HepG2 (cell line): Measurements from ENCODE around the gene CACNA2D3. TPM values are rescaled to one million over a fixed set of nuclear protein-coding genes. Genes with fewer than 3 reads are reported as not detected.

ENCODE experiments used
- ATAC-seq: fragments of 200-7000 bp; cut with Tn5 transposase; 3 replicates; pipeline ENCODE4 v1.9.1; 2020; ENCODE audit warnings: mild to moderate bottlenecking, moderate library complexity
- BruUV-seq: library from RNA; stranded (reverse); fragments of 400-500 nt; replicated peaks from 2 replicates; lab custom pipeline; 2021; lab: Mats Ljungman, UMichigan
- CTCF ChIA-PET: fragments of 300-600 bp; formaldehyde crosslinking; extraction: SDS; loops from one replicate; lab custom pipeline; 2021; ENCODE audit warnings: low total read pairs, inconsistent platforms, low intra/inter-chr PET ratio; lab: Yijun Ruan, JAX
- POLR2A ChIA-PET: fragments of 350-600 bp; sonication (Branson Sonifier 250); formaldehyde crosslinking; loops from one replicate; lab custom pipeline; 2020; ENCODE audit warnings: antibody characterized with exemption, inconsistent platforms; lab: Yijun Ruan, JAX
- DNase-seq: peaks from one replicate; pipeline ENCODE4 v3.0.0-alpha.2; 2015; ENCODE audit warnings: low spot score
- FAIRE-seq: peaks from 3 replicates; lab custom pipeline; 2011; peaks lifted over from hg19 to GRCh38; lab: Jason Lieb, UNC
- H2AFZ ChIP-seq: one replicate; pipeline ENCODE4 v1.6.1; 2011; ENCODE audit warnings: low read length, inconsistent platforms
- H3K27ac ChIP-seq: fragments of 300-600 bp; 3 replicates; pipeline ENCODE4 v1.8.0; 2011; ENCODE audit warnings: mixed run types, mild to moderate bottlenecking, mixed read lengths, low read length, inconsistent platforms; ENCODE audit not compliant: insufficient read depth; ENCODE audit errors: extremely low read length
- H3K27me3 ChIP-seq, 2 experiments: fragments of 200-600 bp in 1 of 2; 2 replicates in 1 of 2; 3 replicates in 1 of 2; pipeline versions ENCODE4 v1.6.0 to v1.8.0; 2011; ENCODE audit warnings: low read length in 2 of 2, mild to moderate bottlenecking in 2 of 2, moderate library complexity in 2 of 2, inconsistent platforms in 1 of 2; ENCODE audit not compliant: insufficient read depth in 2 of 2, control insufficient read depth in 1 of 2
- H3K36me3 ChIP-seq, 2 experiments: fragments of 200-600 bp in 1 of 2; replicated peaks in 1 of 2; 2 replicates in 1 of 2; 3 replicates in 1 of 2; pipeline versions ENCODE4 v1.5.1 to v1.8.0; 2011; ENCODE audit warnings: low read length in 2 of 2, inconsistent platforms in 1 of 2; ENCODE audit not compliant: insufficient read depth in 2 of 2, control insufficient read depth in 1 of 2
- H3K4me1 ChIP-seq: 2 replicates; pipeline ENCODE4 v1.5.1; 2012; ENCODE audit warnings: low read length, inconsistent platforms; ENCODE audit not compliant: insufficient read depth
- H3K4me2 ChIP-seq: 2 replicates; pipeline ENCODE4 v1.6.0; 2011; ENCODE audit warnings: low read depth, low read length, inconsistent platforms
- H3K4me3 ChIP-seq, 3 experiments: fragments of 200-600 bp in 1 of 3; sonication (generic), shearing (Covaris generic) in 1 of 3; replicated peaks in 1 of 3; 2 replicates each; pipeline ENCODE4 v1.5.1; 2011 to 2016; ENCODE audit warnings: low read length in 3 of 3, inconsistent platforms in 2 of 3, low read depth in 2 of 3, mild to moderate bottlenecking in 2 of 3, control low read depth in 1 of 3, mixed read lengths in 1 of 3; ENCODE audit not compliant: insufficient read depth in 1 of 3
- H3K79me2 ChIP-seq: one replicate; pipeline ENCODE4 v1.6.1; 2011; ENCODE audit warnings: low read length, inconsistent platforms; ENCODE audit not compliant: insufficient read depth
- H3K9ac ChIP-seq: 2 replicates; pipeline ENCODE4 v1.6.0; 2011; ENCODE audit warnings: mild to moderate bottlenecking, low read depth, low read length, inconsistent platforms; ENCODE audit not compliant: insufficient read depth
- H3K9me3 ChIP-seq: 2 replicates; pipeline ENCODE4 v1.5.1; 2012; ENCODE audit warnings: mild to moderate bottlenecking, low read length
- H4K20me1 ChIP-seq: 2 replicates; pipeline ENCODE4 v1.6.0; 2011; ENCODE audit warnings: inconsistent platforms, mild to moderate bottlenecking, low read length, moderate library complexity; ENCODE audit not compliant: insufficient read depth
- GTF2F1 ChIP-seq: fragments of 150-350 bp; IDR thresholded peaks from 2 replicates; pipeline ENCODE4 v1.6.1; 2014; ENCODE audit warnings: low read length
- IRF2 ChIP-seq: IDR thresholded peaks from 2 replicates; pipeline ENCODE4 v1.6.1; 2018; ENCODE audit warnings: missing genetic modification reagents, missing compliant biosample characterization
- ZFP36L1 ChIP-seq: sonication (generic); formaldehyde crosslinking; IDR thresholded peaks from 2 replicates; pipeline ENCODE4 v1.8.0; 2022; ENCODE audit warnings: mild to moderate bottlenecking, missing genetic modification reagents, moderate library complexity
- WGBS: methylation state at CpG from one replicate; pipeline ENCODE4 v1.1.6; 2017; ENCODE audit warnings: low lambda C conversion rate; 5-methylcytosine and 5-hydroxymethylcytosine counted together
- in situ Hi-C: cut with HindIII; loops from 2 replicates; pipeline ENCODE4 v1.10.0; 2017; ENCODE audit warnings: low pct_unique_long_range_greater_than_20kb; ENCODE audit not compliant: extremely low pct_ligation_motif_present
- intact Hi-C: fragments of 100-400 bp; cut with micrococcal nuclease; formaldehyde crosslinking; loops from one replicate; pipeline ENCODE4 v1.10.0; 2022; ENCODE audit not compliant: unreplicated experiment
- polyA plus RNA-seq, 8 experiments: library from polyadenylated mRNA; depleted of rRNA in 3 of 8; stranded (reverse) in 7 of 8; unstranded in 1 of 8; fragments of >200 nt; fragmentation: Illumina TruSeq in 4 of 8; extraction: Trizol in 4 of 8; gene quantifications; 2 replicates each; pipeline versions ENCODE4 v1.2.1 to v1.2.3, GENCODE V29; 2011 to 2016; ENCODE audit warnings: low read depth in 4 of 8, missing spikeins in 1 of 8, mixed read lengths in 1 of 8; ENCODE audit not compliant: insufficient read depth in 1 of 8
- total RNA-seq, 5 experiments: library from RNA; depleted of rRNA; stranded (reverse); fragments of >200 nt; fragmentation: Illumina TruSeq; extraction: Trizol; gene quantifications; 2 replicates each; pipeline ENCODE4 v1.2.3, GENCODE V29; 2016; ENCODE audit warnings: low read depth in 1 of 5
- TF ChIP-seq, protein P1 (sequence below): sonication (generic); formaldehyde crosslinking; IDR thresholded peaks from 2 replicates; pipeline ENCODE4 v1.8.0; 2023; ENCODE audit warnings: mild to moderate bottlenecking, missing genetic modification reagents

Gene CACNA2D3
- total and polyA plus RNA-seq, 2 of the 13 experiments (the other 11 are each of a cell fraction or from before 2014, with no cell fraction given): not detected

DNA sequence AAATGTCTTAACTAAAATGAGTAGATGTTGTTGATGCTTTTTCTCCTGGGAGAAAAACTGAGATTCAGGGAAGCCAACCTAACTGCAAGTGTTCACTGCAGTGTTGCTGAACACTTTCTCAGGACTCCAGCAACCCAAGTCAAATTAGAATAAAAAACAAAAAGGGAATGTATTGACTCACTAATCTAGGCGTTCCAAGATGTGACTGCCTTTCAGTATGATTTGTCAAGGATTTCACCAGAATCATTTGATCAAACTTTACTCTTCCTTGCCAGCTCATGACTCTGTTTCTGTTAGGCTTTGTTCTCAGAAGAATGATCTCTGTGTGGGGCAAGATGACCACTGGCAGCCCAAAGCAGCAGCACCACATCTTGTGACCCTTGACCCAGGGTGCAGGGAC is 364.0 kb downstream of the CACNA2D3 start (continued):
- TF ChIP-seq IRF2: no peak

GRCh38 chr3:54488297-54488696 is 365.9 kb downstream of the CACNA2D3 start:
- ChIA-PET CTCF (no interaction called here), POLR2A (no interaction called here)
- no peaks in the 10 kb centered on the region for H3K9me3 ChIP-seq
- H3K27me3 ChIP-seq: no peaks in the 10 kb centered on the region
- H3K79me2 ChIP-seq: no peaks in the 10 kb centered on the region
- H2AFZ ChIP-seq: no peak overlapping the region
- 15% methylated on average over 4 of the region's 5 CpGs for WGBS
- no peaks in the 10 kb centered on the region for H3K4me1 ChIP-seq
- in situ Hi-C loops: no loop called here
- no peak overlapping the region for H3K27ac ChIP-seq
- intact Hi-C loops: no loop called here
- ATAC-seq: no peak
- H3K4me2 ChIP-seq: no peak overlapping the region
- no peaks in the 10 kb centered on the region for H3K36me3 ChIP-seq
- FAIRE-seq: no peak
- TF ChIP-seq, protein P1, sequence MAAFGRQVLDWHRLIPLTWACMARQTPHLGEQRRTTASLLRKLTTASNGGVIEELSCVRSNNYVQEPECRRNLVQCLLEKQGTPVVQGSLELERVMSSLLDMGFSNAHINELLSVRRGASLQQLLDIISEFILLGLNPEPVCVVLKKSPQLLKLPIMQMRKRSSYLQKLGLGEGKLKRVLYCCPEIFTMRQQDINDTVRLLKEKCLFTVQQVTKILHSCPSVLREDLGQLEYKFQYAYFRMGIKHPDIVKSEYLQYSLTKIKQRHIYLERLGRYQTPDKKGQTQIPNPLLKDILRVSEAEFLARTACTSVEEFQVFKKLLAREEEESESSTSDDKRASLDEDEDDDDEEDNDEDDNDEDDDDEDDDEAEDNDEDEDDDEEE (CRISPR knock-in tag): no peak
- no peak for DNase-seq
- H4K20me1 ChIP-seq: no peaks in the 10 kb centered on the region
- no peak overlapping the region for H3K9ac ChIP-seq
- no TSS peak for BruUV-seq
- H3K4me3 ChIP-seq: no peak overlapping the region

GRCh38 chr3:54494209-54494608 is 371.9 kb downstream of the CACNA2D3 start:
- Histone ChIP-seq H3K9me3 (no peaks in the 10 kb centered on the region; the same call in 1 of the 2 replicates), H3K9ac (no peak overlapping the region), H3K4me1 (no peaks in the 10 kb centered on the region), H2AFZ (no peak overlapping the region), H3K27me3 (no peaks in the 10 kb centered on the region), H4K20me1 (no peaks in the 10 kb centered on the region), H3K36me3 (no peaks in the 10 kb centered on the region), H3K27ac (no peak overlapping the region), H3K4me3 (no peak overlapping the region), H3K4me2 (no peak overlapping the region), H3K79me2 (no peaks in the 10 kb centered on the region)
- no peak for FAIRE-seq
- intact Hi-C loops: no loop called here
- ATAC-seq: no peak
- ChIA-PET POLR2A (no interaction called here), CTCF (no interaction called here)
- no peak for TF ChIP-seq ZFP36L1 (CRISPR knock-in tag)
- no peak for TF ChIP-seq GTF2F1
- DNase-seq: no peak
- no TSS peak for BruUV-seq
- 60% methylated on average over 4 of the region's 4 CpGs for WGBS
- in situ Hi-C loops: no loop called here
